Activated gamma-delta T cell (primary cell): ENCODE measurements around the gene ISLR2.
A peak's percentile ranks its signal among the peaks of the same experiment; 100 is the strongest.
"Not testable (repeated sequence)": the region's sequence is repeated elsewhere in the genome, so short reads cannot be mapped to it uniquely, and the experiment has no call there.

Experiments
- DNase-seq: peaks from one replicate; lab custom pipeline; 2025; lab: John Stamatoyannopoulos, UW
- total RNA-seq, 2 donors: gene quantifications; one replicate each; lab custom pipeline; 2026; lab: John Stamatoyannopoulos, UW

The ISLR2 gene
- total RNA-seq, result 0 reads per million in 2 donors

GRCh38 chr15:74130155-74130848 is at the start of gene ISLR2:
Gene ISLR2, plus strand, starts transcription at chr15:74130586. Its CDS starts 2,169 bp downstream, at chr15:74132755.
- DNase-seq, result no peak

DNA sequence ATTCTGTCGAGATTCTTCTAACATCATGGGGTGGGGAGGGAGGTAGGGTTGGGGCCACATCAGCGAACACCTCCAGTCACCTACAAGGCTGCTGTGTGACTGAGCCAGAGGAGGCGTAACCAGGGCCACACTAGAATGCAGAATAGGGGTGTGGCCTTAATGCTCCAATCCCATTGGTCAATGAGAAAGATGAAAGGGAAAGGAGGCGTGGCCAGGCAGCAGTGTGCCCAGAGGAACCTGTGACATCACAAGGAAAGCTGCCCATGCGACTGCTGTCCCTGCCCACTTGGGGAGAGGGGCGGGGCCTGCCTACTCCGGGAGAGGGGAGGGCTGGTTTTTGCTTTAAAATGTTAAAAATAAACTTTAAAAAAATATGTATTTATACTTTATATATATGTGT is 47.9 kb upstream of the ISLR2 start, which contains the start of gene GOLGA6A:
Gene GOLGA6A, minus strand, starts transcription at position 101 of the 400 bp plus-strand sequence. Its CDS starts 41 bp downstream, at position 60.
- not testable (repeated sequence) for DNase-seq

GRCh38 chr15:74094567-74094966 is 35.8 kb upstream of the ISLR2 start:
- not testable (repeated sequence) for DNase-seq

DNA sequence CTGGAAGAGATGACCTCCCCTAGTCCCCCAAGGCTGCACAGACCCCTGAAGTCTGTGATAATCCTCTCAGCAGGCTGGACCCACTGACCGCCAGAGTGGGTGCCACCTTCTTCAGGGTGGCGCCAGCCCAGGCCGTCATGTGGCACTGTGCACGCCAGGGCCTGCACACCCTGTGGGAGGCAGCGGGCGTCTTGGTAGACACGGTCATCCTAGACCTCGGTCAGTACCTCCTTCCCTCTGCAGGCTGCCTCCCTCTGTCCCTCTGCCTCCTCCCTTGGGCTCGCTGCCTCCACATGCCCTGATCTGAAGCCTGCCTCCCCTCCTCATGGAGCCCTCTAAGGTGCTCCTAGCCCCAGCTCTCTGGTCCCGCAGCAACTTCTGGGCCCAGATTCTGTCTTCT is 34.8 kb upstream of the ISLR2 start:
- DNase-seq, result not testable (repeated sequence)

- not testable (repeated sequence) for DNase-seq
Observed at GRCh38 chr15:74096753-74097474, 33.5 kb upstream of the ISLR2 start.

- DNase-seq, result not testable (repeated sequence)
Observed at GRCh38 chr15:74099963-74100733, 30.2 kb upstream of the ISLR2 start.

- DNase-seq, result no peak
Observed at GRCh38 chr15:74108111-74108510, 22.3 kb upstream of the ISLR2 start.

DNA sequence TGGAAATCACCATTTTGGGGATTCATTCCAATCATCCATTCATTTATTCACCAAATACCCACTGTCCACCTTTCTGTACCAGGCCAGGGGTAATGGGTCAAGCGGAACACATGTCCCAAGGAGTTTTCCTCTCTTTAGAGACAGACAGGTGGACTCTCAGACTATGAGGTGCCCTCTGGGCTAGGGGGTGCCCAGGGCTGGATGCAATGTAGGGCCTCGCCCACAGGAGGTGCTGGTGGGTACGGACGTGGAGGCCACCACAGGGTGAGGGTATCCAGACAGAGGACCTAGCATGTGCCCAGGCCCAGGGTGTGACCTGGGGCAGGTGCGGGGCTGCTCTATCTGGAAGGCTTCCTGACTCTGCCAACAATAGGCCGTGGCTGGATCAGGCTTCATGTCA is 21.8 kb upstream of the ISLR2 start:
- not testable (repeated sequence) for DNase-seq

DNA sequence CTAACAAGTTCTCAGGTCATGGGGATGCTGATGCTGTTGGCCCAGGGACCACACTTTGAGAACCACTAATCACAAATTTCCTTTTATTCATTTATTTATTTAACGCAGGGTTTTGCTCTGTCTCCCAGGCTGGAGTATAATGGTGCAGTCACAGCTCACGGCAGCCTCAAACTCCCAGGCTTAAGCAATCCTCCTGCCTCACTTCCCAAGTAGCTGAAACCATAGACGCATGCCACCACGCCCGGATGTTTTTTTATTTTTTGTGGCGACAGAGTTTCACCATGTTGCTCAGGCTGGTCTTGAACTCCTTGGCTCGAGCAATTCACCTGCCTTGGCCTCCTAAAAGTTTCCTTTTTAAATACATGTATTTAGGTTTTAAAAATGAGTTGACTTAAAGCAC is 20.7 kb upstream of the ISLR2 start:
- DNase-seq, result no peak

- DNase-seq, result no peak
Observed at GRCh38 chr15:74120426-74120825, 10.0 kb upstream of the ISLR2 start.

GRCh38 chr15:74121039-74121438 is 9.3 kb upstream of the ISLR2 start:
- no peak for DNase-seq

DNA sequence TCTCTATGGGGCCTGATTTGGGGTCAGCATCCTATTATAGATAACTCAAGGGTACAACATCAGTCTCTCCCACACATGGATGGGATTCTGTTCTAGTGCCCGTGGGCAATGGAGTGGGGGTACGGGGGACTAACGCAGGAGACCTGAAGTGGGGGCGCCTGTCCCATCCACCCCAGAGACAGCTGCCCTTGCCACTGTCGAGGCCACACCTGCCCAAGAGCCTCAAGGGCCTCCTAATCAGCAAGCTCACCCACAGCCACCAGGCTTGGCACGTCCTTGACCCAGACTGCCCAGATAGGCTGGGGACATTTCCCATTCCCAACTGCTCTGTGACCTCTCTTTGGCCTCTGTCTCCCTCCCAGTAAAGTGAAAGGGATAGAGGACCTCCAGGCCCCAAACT is 8.5 kb upstream of the ISLR2 start:
- DNase-seq, result no peak

- DNase-seq, result no peak
Observed at GRCh38 chr15:74122403-74123130, 7.8 kb upstream of the ISLR2 start.

GRCh38 chr15:74123131-74123429 is 7.3 kb upstream of the ISLR2 start:
- no peak for DNase-seq

GRCh38 chr15:74123658-74124057 is 6.7 kb upstream of the ISLR2 start:
- no peak for DNase-seq

GRCh38 chr15:74124196-74124595 is 6.2 kb upstream of the ISLR2 start:
- no peak for DNase-seq

DNA sequence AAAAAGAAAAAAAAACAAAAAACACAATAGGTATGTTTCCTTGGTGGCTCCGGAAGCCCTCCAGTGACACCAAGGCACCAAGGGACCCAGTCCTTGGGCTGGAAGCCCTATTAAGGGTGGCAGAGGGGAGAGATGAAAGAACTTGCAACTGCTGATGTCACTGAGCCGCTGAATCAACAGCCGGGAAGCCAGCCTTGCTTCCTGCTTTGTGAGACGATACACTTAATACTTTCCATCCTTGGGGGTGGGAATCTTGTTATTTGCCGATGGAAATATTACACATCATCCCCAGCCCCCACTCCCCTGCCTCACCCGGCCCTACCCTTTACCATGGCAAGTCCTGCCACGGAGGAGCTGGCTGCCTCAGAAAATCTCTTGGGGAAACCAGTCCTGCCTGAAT is 5.6 kb upstream of the ISLR2 start:
- no peak for DNase-seq

DNA sequence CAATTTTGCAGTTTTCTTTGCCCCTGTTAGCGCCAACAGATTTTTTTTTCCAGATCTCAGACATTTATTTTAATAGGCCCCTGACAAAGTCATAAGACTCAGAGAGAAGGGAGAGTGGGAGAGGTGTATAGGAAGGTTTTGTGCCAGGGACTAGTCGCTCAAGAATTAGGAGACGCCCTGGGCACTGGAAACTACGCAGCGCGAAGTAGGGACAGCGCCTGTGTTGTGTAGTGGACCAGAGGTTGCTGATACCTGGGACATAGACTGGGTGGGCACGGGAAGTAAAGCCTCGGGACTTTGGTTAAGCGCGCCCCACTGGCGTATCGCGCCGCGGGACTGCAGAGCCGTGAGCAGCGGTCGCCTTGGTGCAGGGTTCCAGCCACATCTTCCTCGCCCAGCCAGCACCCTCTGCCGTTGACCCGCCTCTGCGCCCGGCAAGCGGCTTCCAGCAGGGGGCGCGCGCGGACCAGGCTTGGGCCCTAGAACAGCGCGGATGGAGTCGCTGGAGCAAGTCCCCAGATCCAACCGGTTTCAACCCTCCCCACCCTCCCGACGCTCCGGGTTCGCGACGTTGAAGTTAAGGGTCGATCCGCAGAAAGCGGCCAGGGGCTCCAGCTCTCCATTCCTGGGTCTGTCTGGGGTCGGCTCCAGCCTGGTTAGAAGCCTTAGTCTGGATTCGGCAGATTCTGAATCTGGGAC is 3.0 kb upstream of the ISLR2 start:
- peak; percentile 46 for DNase-seq

DNA sequence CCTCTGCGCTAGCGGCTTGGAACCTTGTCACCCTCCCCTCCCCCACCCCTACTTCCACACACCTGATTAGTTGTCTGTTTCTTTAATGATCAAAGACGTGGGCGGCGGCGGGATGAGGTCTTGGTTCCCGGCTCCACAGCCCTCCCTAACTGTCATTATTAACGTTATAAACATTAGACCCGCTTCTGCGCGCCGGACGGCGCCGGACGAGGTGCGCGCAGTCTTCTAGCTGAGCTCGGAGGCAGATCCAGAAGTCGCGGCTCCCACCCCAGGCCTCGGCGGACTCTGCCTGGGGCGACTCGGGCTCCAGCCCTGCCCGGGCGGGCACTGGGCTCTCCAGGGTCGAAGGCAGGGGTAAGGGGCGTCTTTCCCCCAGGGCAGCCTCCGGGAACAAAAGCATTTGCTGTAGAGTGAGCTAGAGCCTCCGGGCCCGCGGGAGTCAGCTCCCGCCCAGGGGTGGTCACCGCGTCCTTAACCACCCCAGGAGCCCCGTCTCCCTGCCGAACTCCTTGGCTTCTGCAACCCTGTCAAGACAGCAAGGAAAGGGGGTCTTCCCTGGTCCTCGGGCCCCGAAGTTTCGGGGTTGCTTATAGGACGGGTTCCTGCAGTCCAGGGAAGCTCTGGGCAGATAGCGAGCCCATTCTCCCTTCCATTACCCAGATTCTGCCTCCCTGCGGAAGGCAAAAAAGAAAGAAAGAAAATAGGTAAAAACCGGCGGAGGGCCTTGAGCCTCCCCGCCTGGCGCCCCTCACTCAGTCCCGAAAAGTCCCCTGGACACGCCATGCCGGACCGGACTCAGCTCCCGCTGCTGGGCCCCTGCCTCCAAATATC is 2.2 kb upstream of the ISLR2 start:
- no peak for DNase-seq

DNA sequence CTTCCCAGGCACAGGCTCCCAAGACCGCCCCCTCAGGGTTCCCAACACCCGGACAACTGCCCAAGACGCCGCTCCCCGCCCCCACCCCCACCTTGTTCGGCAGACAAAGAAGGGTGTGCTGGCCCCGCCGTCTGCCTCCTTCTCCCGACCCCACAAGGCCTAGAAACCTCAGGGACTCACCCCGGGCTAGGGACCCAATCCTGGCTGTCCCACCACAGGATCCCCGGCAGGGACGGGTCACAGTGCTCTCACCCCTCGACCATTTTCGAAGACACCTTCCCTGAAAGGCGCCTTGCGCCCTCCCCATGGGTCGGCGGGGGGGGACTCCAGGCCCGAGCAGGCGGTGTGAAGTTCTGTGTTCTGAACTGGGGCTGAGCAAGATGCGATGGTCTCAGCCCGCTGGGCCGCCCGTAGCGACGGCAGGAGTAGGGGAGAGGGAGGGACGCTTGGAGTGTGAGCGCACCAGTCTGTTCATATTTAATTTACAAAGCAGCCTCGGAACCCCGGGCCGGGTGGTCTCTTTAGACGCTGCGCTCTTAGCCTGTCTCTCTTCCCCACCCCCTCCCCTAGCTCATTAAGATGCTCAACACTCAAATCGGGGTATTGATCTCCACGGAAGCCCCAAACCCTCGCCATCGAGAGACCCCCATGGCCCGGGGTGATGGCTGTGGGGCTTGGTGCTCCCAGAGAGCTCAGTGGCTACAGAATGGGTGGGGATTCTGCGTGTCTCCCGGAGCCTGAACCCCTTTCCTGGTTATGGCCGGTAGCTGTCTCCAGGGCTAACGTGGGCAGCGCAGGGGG is 1.4 kb upstream of the ISLR2 start:
- DNase-seq, result no peak
